Ecto neural progenitor cell (in vitro differentiated cells): Measurements from ENCODE around the gene DESI2.

Experiments
- DNase-seq: peaks from one replicate; pipeline ENCODE4 v3.0.0-alpha.2; 2018; ENCODE audit warnings: low spot score

The DESI2 gene

DNA sequence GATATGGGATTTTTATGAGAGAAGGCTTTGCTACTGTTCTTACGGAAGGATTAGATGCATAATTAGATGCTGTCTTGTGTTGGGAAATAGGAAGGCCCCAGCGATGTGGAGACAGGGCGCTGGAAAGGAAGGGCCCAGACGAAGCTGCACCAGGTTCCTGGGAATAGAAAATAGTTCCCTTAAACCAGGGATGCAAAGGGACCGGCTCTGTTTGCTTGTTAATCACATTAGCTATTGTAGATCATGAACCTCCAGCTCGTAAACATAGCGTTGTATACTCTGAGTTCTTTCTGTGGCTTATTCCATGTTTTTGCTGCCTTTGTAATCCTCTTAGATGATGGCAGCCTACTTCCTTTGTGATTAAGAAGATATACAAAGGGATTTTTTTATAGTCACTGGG, 102.7 kb downstream of the DESI2 start:
- no peak for DNase-seq

DNA sequence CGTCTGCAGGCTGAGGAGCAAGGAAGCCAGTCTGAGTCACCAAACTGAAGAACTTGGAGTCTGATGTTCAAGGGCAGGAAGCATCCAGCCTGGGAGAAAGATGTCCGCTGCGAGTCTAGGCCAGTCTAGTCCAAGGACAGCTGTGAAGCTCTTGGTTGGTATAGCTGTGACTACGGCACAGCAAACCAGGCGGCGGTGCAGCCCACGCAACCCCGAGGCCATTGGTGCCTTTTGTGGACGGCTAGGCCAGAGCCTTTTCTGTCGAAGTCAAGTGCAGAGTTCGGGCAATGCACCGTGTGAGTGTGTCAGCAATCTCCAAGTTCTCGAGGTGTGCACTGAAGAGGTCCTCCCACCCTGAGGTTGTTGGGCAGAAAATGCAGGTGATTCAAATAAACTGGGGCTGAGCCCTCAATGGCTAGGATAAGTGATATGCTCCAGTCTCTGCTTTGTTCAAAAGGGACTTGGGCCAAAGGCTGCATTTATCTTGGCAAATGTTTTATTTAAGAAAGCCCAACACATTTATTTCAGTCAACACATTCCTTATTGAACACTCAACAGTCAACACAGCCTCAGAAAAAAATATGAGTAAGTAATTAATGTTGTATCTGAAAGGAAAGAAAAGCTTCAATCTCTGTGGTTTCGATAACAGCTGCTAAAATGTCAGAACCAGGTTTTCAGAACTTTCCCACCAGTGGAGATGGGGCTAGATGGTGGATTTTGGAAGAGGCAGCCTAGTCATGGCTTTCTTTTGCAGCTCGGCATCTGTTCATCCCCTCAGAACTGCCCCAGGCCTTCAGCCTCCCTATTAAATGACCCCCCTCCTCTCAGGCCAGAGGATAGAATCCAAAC, 104.4 kb downstream of the DESI2 start:
- DNase-seq = no peak
